NCI-H748 (cell line): Measurements from ENCODE around the gene ODF4.

Experiments used
- DNase-seq: peaks from one replicate; lab custom pipeline; 2025; ENCODE audit not compliant: unreplicated experiment; lab: John Stamatoyannopoulos, UW

The ODF4 gene, protein sequence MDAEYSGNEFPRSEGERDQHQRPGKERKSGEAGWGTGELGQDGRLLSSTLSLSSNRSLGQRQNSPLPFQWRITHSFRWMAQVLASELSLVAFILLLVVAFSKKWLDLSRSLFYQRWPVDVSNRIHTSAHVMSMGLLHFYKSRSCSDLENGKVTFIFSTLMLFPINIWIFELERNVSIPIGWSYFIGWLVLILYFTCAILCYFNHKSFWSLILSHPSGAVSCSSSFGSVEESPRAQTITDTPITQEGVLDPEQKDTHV

DNA sequence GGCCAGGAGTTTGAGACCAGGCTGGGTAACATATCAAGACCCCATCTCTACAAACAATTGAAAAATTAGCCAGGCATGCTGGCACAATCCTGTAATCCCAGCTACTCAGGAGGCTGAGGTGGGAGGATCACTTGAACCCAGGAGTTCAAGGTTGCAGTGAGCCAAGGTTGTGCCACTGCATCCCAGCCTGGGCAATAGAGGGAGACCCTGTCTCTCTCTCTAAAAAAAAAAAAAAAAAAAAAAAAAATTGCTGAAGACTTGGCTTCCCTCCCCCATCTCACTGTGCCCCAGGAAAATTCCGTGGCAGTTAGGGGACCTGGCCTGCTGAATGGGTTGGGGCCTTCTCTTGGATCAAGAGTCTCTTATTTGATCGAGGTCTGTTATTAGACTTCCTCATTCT is at the start of gene ODF4:
Gene ODF4, plus strand, starts transcription at position 301 of the 400 bp plus-strand sequence. CDS start 212 bp downstream, outside the sequence.
- DNase-seq: no peak

DNA sequence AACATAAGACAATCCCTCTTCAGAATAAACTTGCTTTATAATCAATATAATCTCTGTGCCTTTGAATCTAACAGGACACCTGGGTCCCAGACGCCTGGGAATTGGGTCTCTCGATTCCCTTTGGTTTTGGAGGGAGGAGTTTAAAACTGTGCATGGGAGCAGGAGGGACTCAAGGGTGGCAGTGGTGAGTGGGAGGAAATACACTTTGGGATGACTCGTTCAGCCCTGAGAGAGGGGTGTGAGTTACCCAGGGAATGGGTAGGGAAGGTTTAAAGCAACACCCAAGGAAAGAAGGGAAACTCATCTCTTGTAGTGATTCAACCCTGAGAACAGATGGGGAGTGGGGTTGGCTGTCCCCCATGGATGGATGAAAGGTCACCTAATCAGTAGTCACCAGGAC is 49.6 kb upstream of the ODF4 start:
- no peak for DNase-seq

DNA sequence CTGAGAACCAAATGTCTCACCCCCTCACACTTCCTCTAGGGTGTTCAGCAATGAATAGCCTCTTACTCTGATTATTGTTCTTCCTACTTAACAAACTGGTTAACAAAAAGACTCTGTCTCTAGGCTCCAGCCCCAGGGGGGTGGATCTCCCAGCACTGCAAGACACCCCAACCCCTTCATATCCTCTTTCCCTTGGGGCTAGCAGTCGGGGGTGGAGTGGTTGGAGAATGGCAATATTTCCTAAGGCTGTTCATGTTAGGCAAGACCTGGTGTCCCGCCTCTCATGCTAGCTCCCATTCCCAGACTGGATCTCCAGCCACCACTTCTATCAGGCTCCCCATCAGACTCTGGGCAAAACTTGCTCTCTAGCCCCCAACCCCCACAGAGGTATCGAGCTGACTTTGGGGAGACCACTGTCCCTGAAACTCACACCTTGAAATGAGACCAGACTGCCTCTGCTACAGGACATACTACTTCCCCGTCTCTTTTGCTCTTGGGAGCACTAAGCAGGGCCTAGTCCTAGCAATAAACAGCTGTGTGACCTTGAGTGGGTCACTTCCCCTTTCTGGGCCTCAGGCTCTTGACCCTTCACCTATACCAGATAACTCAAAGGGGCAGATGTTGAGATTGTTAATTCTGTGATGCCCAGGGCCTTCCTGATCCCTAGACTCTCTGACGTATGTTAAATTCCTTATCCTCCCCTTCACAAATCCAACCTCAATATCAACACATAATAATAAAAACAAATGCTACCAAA is 46.8 kb upstream of the ODF4 start:
- DNase-seq: no peak

DNA sequence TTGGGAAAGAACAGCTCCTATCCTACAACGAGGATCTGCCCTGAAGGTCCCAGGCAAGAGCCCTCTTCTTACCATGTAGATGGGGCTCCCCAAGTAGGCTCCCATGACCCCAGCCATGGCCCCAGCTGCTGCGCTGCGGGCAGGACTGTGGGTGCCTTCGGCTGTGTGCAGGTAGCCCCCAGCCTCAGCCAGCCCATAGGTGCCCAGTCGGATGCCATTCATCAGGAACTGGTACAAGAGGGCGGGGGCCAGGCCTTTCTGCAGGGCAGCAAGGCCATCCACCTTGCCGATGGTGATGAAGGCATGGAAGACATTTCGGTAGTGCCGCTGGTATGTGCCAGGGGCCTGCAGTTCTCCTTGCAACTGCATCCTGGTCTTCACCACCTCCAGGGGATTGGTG is 45.3 kb upstream of the ODF4 start:
- no peak for DNase-seq

DNA sequence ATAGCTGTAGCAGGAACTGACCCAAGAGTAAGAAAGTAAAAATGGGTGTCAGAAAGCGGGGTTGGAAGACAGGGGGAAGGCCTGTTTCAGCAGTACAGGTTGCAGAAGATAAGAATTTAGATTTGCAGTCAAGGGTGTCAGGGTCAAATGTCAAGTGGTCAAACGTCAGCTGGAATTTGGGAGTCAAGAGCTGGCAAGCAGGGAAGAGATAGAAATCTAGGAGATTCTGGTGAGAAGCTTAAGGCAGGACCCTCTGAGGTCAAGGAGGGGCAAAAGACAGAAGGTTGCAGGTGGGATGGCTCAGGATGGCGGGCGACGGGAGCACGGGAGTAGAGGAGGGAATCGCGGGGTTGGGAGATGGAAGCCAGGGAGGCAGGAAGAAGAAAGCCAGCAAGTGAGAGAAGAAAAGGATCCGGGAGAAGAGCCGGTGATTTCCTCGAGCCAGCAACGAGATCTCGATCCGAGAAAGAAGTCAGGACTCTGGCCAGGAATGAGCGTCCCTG is 44.8 kb upstream of the ODF4 start:
- no peak for DNase-seq

DNA sequence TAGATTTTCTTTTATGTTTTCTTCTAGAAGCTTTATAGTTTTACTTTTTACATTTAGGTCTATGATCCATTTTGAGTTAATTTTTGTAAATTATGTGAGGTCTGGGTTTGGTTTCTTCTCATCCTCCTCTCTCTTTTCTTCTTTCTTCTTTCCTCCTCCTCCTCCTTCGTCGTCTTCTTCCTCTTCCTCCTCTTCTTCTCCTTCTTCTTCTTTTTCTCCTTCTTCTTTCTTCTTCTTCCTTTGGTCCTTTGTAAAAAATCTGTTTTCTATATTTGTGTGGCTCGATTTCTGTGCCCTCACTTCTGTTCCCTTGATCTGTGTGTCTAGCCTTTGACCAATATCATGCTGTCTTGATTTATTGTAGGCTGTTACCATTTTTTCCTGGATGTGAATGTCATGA is 39.4 kb upstream of the ODF4 start:
- DNase-seq: no peak

DNA sequence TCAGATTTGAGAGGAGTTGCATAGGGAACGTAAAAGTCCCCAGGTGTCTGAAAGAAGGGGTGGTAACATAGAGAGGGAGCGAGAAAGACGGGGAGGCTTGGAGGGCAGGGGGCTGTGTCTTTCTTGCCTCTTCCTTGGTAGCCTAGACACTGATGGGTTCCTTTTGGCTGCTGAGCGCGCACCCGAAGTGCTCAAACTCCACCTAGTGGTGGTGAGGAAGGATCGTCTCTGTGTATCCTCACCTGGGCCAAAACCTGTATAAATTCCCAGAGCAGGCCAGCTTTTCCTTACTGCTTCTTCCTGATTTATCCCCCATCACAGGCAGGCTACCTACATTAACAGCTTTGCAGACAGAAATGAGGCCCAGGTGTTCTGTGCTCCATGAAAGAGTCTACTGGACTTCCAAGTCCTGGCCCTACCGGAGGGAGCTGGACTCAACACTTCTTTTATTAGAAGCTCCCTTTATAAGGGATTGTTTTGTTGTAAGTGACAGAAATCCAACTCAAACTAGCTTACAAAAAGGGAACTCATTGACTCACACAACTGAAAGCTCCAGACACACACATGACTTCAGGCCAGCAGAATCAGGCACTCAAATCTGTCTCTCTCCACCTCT is 38.9 kb upstream of the ODF4 start:
- DNase-seq: peak; percentile 89

DNA sequence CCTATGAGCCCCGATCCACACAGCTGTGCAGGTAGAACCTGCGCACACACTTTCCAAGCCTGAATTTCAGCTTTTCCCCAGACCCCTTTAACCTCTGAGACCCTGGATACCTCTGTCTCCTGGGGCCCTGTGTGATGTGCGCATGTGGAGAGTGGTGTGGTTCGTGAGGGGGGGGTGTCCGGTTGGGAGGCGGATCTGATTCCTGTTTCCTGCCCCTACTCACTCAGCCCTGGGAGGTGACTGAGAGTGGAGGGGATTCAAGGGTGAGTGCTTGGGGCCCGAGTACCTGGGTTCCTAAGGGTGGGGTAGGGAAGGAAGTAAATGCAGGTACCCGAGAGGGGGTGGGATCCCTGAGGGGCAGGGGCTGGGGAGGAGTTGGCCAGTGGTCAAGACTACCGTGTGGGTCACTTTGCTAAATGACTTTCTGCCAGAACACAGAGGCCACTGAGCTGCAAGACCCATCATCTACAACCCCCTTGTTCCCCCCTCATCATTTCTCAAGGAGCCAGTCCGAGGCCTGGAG is 29.0 kb upstream of the ODF4 start:
- no peak for DNase-seq

DNA sequence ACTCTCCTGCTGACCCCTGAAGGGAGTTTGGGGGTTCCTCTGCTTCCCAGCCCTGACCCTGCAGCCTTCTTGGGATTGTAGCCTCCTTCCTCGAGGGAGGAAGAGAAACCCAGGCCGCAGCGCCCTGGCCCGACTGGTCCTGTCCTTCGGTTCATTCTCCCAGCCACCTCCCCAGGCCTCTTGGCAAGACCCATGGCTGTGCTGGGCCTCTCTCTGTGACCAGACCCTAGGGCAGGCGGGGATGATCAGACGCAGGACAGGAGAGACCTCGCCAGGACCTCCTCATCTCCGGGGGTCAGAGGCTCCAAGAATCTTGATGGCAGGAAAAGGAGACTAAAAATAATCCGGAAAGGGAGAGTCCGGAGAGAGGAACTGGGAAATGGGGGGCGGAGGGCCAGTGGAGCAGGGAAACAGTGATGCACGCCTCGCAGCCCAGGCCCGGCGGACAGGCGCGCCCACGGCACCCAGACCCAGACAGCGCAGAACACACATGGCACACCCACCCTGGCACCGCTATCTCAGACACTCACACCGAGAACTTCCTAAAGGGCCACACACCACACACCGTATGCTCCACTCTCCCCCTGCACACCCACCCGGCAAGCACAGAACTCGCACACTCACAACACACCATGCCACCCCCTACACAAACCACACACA is 28.4 kb upstream of the ODF4 start:
- DNase-seq: no peak

DNA sequence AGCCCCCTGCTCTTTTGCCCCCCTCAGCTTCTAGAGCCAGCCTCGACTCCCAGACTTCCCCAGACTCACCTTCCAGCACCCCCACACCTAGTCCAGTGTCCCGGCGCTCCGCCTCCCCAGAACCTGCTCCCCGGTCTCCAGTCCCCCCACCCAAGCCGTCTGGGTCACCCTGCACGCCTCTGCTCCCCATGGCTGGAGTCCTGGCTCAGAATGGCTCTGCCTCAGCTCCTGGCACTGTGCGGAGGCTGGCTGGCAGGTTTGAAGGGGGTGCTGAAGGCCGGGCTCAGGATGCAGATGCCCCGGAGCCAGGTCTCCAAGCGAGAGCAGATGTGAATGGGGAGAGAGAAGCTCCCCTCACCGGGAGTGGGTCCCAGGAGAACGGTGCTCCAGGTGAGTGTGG is 27.4 kb upstream of the ODF4 start:
- no peak for DNase-seq

DNA sequence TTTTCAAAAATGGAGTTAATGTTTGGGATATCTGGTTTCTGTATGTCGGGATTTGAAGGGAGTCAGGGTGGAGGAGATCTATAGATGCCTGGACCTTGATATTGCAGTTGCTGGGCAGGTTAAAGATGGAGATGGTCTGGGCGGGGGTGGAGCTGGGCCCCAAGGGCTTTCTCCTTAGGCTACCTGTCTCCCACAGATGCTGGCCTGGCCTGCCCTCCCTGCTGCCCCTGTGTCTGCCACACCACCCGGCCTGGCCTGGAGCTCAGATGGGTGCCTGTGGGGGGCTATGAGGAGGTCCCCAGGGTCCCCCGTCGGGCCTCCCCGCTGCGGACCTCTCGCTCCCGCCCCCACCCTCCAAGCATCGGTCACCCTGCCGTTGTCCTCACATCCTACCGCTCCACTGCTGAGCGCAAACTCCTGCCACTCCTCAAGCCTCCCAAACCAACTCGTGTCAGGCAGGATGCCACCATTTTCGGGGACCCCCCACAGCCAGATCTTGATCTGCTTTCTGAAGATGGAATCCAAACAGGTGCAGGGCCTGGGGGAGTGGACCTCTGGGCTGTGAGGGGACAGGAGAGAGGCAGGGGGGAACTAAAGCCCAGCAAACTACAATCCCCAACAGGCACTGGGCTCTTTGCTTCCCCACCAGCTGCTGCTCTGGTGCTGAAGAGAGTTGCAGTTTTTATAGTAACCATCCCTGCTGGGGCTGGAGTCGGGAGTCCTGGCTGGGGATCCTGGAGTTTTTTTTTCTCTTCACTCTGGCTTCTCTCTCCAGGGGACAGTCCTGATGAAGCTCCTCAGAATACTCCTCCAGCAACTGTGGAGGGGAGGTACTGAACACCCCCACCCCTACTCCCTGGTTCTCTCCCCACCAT is 26.7 kb upstream of the ODF4 start:
- DNase-seq: no peak

DNA sequence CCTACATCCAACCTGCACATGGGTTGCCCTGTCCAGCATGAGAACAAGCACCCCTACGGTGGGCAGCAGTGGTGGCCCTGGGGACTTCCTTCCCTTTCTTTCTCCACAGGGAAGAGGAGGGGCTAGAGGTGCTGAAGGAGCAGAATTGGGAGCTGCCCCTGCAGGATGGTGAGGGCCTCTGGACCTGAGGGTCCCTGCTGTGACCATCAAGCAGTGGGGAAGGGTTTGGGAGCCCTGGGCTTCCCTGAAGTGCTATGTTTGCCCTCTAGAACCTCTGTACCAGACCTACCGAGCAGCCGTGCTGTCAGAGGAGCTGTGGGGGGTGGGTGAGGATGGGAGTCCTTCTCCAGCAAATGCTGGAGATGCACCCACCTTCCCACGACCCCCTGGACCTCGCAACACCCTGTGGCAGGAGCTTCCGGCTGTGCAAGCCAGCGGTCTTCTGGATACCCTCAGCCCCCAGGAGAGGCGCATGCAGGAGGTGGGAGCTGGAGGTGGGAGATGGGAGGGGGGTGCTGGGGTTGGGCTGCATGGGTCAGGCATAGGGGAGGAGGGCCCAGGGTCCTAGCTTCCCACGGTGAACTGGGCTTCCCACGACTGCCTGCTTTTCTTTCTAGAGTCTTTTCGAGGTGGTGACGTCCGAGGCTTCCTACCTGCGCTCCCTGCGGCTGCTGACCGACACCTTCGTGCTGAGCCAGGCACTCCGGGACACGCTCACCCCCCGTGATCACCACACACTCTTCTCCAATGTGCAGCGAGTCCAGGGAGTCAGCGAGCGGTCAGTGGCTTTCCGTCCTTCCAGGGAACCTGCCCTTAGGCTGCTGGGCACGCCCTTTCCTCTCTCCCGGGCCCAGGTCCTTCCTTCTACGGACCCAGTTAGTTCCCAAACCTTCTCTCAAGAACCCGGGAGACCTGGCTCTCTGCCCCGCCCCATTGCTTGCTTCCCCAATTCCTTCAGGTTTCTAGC is 24.6 kb upstream of the ODF4 start:
- no peak for DNase-seq

DNA sequence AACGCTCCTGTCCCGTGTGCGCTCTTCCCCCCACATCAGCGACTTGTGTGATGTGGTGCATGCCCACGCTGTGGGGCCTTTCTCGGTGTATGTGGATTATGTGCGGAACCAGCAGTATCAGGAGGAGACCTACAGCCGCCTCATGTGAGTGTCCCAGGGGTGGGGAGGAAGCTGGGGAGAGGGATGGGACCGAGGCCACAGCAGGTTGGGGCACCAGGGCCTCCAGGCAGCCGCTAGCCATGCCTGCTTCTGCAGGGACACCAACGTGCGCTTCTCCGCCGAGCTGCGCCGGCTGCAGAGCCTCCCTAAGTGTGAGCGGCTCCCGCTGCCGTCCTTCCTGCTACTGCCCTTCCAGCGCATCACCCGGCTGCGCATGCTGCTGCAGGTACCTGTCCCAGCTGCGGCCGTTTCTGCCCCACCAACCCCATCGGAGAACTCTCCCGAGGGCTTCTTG is 23.8 kb upstream of the ODF4 start:
- DNase-seq: peak; percentile 33

DNA sequence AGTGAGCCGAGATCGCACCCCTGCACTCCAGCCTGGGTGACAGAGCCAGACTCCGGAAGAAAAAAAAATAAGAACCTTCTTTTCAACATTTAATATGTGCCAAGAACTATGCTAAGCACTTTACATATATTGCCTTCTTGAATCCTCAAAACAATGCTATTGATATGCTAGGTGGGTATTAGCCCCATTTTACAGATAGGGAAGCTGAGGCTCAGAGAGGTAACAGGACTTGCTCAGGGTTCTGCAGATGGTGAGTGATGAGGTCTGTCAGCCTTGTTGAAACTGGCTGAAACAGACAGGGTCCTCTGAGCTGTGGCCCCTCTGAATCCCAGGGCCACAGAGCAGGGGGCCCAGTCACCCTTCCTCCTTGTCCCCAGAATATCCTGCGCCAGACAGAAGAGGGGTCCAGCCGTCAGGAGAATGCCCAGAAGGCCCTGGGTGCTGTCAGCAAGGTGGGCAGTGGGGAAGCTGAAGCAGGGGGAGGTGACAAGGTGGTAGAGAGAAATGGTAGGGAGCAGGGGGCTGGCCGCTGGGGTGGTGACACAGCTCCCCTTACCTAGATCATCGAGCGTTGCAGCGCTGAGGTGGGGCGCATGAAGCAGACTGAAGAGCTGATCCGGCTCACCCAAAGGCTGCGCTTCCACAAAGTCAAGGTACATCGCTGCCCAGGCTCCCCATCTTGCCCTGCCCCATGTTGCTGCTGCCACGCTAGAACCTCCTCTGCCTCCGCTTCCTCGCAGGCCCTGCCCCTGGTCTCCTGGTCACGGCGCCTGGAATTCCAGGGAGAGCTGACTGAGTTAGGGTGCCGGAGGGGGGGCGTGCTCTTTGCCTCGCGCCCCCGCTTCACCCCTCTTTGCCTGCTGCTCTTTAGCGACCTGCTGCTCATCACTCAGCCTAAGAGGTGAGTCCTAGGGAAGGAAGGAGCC is 21.4 kb upstream of the ODF4 start:
- no peak for DNase-seq

DNA sequence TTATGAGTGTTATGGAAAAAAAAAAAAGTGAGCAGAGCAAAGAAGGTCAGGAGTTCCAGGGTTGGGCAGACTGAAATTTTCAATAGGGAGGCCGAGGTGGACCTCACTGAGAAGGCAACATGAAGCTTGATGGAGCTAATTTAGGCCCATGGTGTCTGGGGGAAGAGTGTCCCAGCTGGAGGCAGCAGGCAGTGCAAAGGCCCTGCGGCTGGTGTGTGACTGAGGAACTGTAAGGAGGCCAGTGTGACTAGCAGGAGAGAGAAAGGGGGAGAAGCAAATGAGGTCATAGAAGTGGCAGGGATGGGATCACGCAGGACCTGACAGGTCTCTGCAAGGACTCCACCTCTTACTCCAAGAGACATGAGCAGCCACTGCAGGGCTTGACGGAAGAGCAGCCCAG is 19.4 kb upstream of the ODF4 start:
- DNase-seq: no peak

DNA sequence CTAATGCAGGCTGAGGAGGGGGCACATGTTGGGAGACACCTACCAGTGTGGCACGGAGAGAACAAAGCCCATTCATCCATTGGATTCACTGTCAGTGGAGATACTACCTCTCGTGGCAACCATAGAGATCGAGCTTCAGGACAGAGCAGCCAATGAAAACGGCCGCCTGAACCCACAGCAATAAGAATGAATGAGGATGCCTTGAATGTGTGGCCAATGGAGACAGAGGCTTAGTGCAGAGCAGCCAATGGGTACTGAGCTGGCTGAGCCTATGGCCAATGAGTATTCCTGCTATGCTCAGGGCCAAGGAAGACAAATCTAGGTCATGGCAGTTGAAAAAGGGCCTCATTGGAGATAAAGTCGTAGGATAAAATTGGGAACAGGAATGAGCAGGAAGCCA is 18.6 kb upstream of the ODF4 start:
- DNase-seq: no peak

DNA sequence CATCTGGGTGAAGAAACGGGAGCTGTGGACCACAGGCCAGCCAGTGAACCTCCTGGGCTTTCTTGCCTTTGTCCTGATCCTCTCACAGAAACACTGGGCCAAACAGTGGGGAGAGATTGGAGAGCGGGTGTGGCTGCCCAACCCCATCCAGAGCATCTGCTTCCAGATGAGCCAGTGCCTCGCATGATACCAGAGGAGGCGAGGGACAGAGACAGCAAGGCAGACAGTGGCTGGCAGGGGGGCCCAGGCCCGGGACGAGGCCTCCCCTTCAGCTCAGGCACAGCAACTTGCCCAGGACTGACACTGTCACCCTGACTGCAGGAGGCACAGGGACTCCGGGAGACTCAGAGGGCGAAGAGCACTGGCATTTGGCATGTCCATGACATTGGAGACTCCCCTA is 17.6 kb upstream of the ODF4 start:
- DNase-seq: no peak

DNA sequence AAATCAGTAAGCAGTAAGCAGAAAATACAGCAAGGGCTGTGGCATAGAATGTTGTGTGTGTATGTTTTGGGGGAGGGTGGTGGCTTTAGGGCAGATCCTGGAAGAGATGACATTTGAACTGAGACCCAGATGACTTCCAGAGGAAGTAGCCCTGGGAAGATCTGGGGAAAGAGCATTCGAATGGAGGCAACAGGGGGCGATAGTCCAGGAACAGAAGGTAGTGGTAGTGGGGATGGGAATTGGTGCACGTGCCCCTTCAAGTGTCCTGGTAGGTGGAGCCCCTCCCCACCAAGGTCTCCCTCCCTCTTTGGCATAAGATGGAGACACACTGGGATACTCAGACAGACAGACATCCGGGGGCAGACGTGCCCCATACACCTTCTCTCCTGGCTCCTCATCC is 15.5 kb upstream of the ODF4 start:
- DNase-seq: no peak
